Keratinocyte (primary cell): ENCODE data around the gene DENND4A. TPM values are rescaled to one million over a fixed set of nuclear protein-coding genes. Genes with fewer than 3 reads are reported as not detected.

Experiments
- DNase-seq: peaks from one replicate; pipeline ENCODE4 v3.0.0-alpha.2; 2011; ENCODE audit warnings: low read depth, missing footprints, low spot score
- FAIRE-seq: peaks from 2 replicates; lab custom pipeline; 2011; peaks lifted over from hg19 to GRCh38; lab: Jason Lieb, UNC
- H2AFZ ChIP-seq: 2 replicates; pipeline ENCODE4 v1.6.0; 2012; ENCODE audit warnings: low read length, control low read depth, inconsistent platforms; ENCODE audit not compliant: control insufficient read depth
- H3K27ac ChIP-seq: 2 replicates; pipeline ENCODE4 v1.5.1; 2011; ENCODE audit warnings: low read length; ENCODE audit not compliant: control insufficient read depth, insufficient read depth
- H3K27me3 ChIP-seq: 3 replicates; pipeline ENCODE4 v1.6.0; 2011; ENCODE audit warnings: low read length; ENCODE audit not compliant: control insufficient read depth, insufficient read depth; ENCODE audit errors: extremely low read depth
- H3K36me3 ChIP-seq, 2 experiments: 2 replicates in 1 of 2; 3 replicates in 1 of 2; pipeline ENCODE4 v1.5.1; 2011; ENCODE audit warnings: low read length in 2 of 2, mild to moderate bottlenecking in 1 of 2; ENCODE audit not compliant: control insufficient read depth in 2 of 2, insufficient read depth in 2 of 2; ENCODE audit errors: extremely low read depth in 1 of 2
- H3K4me1 ChIP-seq: 3 replicates; pipeline ENCODE4 v1.5.1; 2011; ENCODE audit warnings: low read length; ENCODE audit not compliant: control insufficient read depth, insufficient read depth; ENCODE audit errors: extremely low read depth
- H3K4me2 ChIP-seq: 3 replicates; pipeline ENCODE4 v1.6.0; 2011; ENCODE audit warnings: low read depth, low read length; ENCODE audit not compliant: control insufficient read depth, insufficient read depth; ENCODE audit errors: extremely low read depth
- H3K4me3 ChIP-seq, 3 experiments: fragments of 200-600 bp in 1 of 3; sonication (generic) in 1 of 3; 2 replicates in 2 of 3; 3 replicates in 1 of 3; pipeline ENCODE4 v1.5.1; 2011 to 2016; ENCODE audit warnings: low read length in 3 of 3, mild to moderate bottlenecking in 3 of 3, control low read depth in 2 of 3, inconsistent platforms in 1 of 3, low read depth in 1 of 3, mixed read lengths in 1 of 3, mixed run types in 1 of 3, moderate library complexity in 1 of 3; ENCODE audit not compliant: control insufficient read depth in 2 of 3, insufficient read depth in 2 of 3; ENCODE audit errors: extremely low read depth in 1 of 3
- H3K79me2 ChIP-seq: 2 replicates; pipeline ENCODE4 v1.6.0; 2012; ENCODE audit warnings: low read length; ENCODE audit not compliant: control insufficient read depth, insufficient read depth
- H3K9ac ChIP-seq: 3 replicates; pipeline ENCODE4 v1.6.0; 2011; ENCODE audit warnings: low read length; ENCODE audit not compliant: control insufficient read depth, insufficient read depth; ENCODE audit errors: extremely low read depth
- H3K9me1 ChIP-seq: 3 replicates; pipeline ENCODE4 v1.6.0; 2011; ENCODE audit warnings: low read length; ENCODE audit not compliant: control insufficient read depth, insufficient read depth; ENCODE audit errors: extremely low read depth
- H3K9me3 ChIP-seq: 2 replicates; pipeline ENCODE4 v1.5.1; 2012; ENCODE audit warnings: low read depth, low read length; ENCODE audit not compliant: control insufficient read depth
- H4K20me1 ChIP-seq: 3 replicates; pipeline ENCODE4 v1.6.0; 2011; ENCODE audit warnings: low read length; ENCODE audit not compliant: control insufficient read depth, insufficient read depth; ENCODE audit errors: extremely low read depth
- EZH2 ChIP-seq: IDR thresholded peaks from one replicate; pipeline ENCODE4 v1.6.1; 2012; ENCODE audit warnings: inconsistent platforms, mild to moderate bottlenecking, low read length, moderate library complexity
- dilution Hi-C: fragments of 300-500 bp; cut with MboI; formaldehyde crosslinking; loops from one replicate; pipeline ENCODE4 v1.7.0; 2020; ENCODE audit warnings: low sequenced_read_pairs; ENCODE audit not compliant: extremely low pct_ligation_motif_present
- polyA plus RNA-seq, 5 experiments: library from polyadenylated mRNA; depleted of rRNA in 3 of 5; stranded (reverse) in 3 of 5; stranded (forward) in 1 of 5; unstranded in 1 of 5; fragments of >200 nt; gene quantifications; 1 replicate in 1 of 5; 2 replicates in 3 of 5; 3 replicates in 1 of 5; pipeline versions ENCODE4 v1.2.1 to v1.2.3, GENCODE V29; 2011 to 2012; ENCODE audit warnings: missing spikeins in 2 of 5, low read depth in 1 of 5, low replicate concordance in 1 of 5
- TF ChIP-seq, protein P1 (sequence below), 3 experiments: IDR thresholded peaks in 1 of 3; conservative IDR thresholded peaks in 1 of 3; optimal IDR thresholded peaks in 1 of 3; 2 replicates in 2 of 3; 3 replicates in 1 of 3; pipeline versions ENCODE3 to v1.5.1; 2011; ENCODE audit warnings: low read length in 3 of 3, mild to moderate bottlenecking in 3 of 3, moderate library complexity in 2 of 3, control low read depth in 1 of 3, inconsistent platforms in 1 of 3; ENCODE audit not compliant: insufficient read depth in 2 of 3; ENCODE audit errors: extremely low read depth in 1 of 3

DENND4A gene
- polyA plus RNA-seq, 1 donor (not counting 4 experiments of a cell fraction or from before 2014, with no cell fraction given) = 10.0 TPM

DNA sequence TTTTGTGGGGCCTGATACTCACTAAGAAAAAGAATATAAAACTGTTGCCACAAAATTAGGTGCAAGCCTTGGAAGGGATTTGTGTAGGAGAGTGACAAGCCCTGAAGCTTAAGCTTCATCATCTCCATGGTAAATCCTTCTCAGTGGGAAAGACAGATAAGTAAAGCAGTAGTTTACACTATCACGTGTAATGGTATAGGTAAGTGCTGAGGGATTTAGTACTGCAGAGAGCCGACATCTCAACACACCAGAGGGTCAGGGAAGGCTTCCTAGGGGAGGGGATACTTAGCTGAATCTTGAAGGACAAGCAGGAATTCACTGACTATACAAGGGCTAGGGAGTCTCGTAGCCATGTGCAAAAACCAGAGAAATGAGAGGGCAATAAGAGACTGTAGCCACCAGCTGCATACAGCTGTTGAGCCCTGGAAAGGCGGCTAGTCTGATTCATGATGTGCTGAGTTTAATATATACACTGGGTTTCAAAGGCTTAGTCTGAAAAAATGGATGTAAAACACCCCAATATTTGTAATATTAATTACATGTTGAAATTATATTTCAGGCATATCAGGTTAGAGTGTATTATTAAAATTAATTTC, 159.2 kb downstream of the DENND4A start:
- no peaks in the 10 kb centered on the region for H3K9me1 ChIP-seq
- H3K4me2 ChIP-seq = no peak overlapping the region
- H3K4me1 ChIP-seq = peaks cover 4% of the 10 kb centered on the region
- no peak overlapping the region for H3K9ac ChIP-seq
- H3K4me3 ChIP-seq = no peak overlapping the region
- no peak for FAIRE-seq
- H2AFZ ChIP-seq = no peak overlapping the region
- peaks cover 0 to 1% of the 10 kb centered on the region in 2 experiments for H3K36me3 ChIP-seq
- no peak overlapping the region for H3K27ac ChIP-seq
- no peak for DNase-seq
- no peaks in the 10 kb centered on the region for H3K9me3 ChIP-seq
- dilution Hi-C loops = no loop called here
- no peaks in the 10 kb centered on the region for H4K20me1 ChIP-seq
- H3K79me2 ChIP-seq = no peaks in the 10 kb centered on the region
- no peaks in the 10 kb centered on the region for H3K27me3 ChIP-seq
- no peak for TF ChIP-seq EZH2
- TF ChIP-seq, protein P1, sequence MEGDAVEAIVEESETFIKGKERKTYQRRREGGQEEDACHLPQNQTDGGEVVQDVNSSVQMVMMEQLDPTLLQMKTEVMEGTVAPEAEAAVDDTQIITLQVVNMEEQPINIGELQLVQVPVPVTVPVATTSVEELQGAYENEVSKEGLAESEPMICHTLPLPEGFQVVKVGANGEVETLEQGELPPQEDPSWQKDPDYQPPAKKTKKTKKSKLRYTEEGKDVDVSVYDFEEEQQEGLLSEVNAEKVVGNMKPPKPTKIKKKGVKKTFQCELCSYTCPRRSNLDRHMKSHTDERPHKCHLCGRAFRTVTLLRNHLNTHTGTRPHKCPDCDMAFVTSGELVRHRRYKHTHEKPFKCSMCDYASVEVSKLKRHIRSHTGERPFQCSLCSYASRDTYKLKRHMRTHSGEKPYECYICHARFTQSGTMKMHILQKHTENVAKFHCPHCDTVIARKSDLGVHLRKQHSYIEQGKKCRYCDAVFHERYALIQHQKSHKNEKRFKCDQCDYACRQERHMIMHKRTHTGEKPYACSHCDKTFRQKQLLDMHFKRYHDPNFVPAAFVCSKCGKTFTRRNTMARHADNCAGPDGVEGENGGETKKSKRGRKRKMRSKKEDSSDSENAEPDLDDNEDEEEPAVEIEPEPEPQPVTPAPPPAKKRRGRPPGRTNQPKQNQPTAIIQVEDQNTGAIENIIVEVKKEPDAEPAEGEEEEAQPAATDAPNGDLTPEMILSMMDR (optimal IDR thresholded peaks at IDR 0.05 in 1 of 3, IDR thresholded peaks at IDR 0.05 in 1 of 3, conservative IDR thresholded peaks at IDR 0.05 in 1 of 3; ENCODE audit: extremely low read depth in 1 of 3, insufficient read depth in 2 of 3, low read length in 3 of 3) = no peak

DNA sequence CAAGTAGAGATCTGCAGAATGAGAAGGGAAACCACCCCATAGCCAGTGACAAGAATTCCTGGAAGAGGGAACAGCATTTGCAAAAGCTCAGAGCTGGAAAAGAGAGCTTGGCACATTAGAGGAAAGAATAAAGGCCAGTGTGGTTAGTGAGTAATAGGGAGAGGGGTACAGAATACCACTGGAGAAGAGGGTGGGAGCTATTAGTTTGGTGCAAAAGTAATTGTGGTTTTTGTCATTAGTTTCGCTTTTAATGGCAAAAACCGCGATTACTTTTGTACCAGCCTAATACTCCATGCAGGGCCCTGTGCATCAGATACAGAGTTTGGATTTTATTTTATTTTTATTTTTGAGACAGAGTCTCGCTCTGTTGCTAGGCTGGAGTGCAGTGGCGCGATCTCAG, 160.6 kb downstream of the DENND4A start:
- H3K79me2 ChIP-seq = no peaks in the 10 kb centered on the region
- H3K4me2 ChIP-seq = no peak overlapping the region
- FAIRE-seq (no peak), DNase-seq (no peak)
- H3K4me1 ChIP-seq = peaks cover 4% of the 10 kb centered on the region
- H3K9ac ChIP-seq = no peak overlapping the region
- no peak overlapping the region for H2AFZ ChIP-seq
- H3K27ac ChIP-seq = no peak overlapping the region
- dilution Hi-C loops = no loop called here
- no peaks in the 10 kb centered on the region for H4K20me1 ChIP-seq
- H3K36me3 ChIP-seq = no peaks in the 10 kb centered on the region
- no peaks in the 10 kb centered on the region for H3K9me1 ChIP-seq
- no peaks in the 10 kb centered on the region for H3K9me3 ChIP-seq
- H3K4me3 ChIP-seq = no peak overlapping the region
- TF ChIP-seq EZH2 = no peak
- no peaks in the 10 kb centered on the region for H3K27me3 ChIP-seq

DNA sequence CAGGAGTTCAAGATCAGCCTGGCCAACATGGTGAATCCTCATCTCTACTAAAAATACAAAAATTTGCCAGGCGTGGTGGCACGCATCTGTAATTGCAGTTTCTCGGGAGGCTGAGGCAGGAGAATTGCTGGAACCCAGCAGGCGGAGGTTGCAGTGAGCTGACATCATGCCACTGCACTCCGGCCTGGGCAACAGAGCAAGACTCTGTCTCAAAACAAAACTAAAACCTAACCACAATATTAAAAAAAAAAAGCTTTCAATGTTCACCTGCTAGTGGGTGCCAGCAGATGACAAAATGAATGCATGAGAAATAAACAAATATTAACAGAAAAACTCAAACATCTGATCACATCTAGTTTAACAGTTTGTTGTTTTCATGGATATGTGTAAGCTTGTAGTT, 161.3 kb downstream of the DENND4A start:
- H4K20me1 ChIP-seq = no peaks in the 10 kb centered on the region
- H3K4me2 ChIP-seq = no peak overlapping the region
- H3K27ac ChIP-seq = no peak overlapping the region
- no peaks in the 10 kb centered on the region for H3K36me3 ChIP-seq
- no peaks in the 10 kb centered on the region for H3K27me3 ChIP-seq
- no peak for FAIRE-seq
- H2AFZ ChIP-seq = no peak overlapping the region
- no peaks in the 10 kb centered on the region for H3K9me1 ChIP-seq
- H3K4me1 ChIP-seq = peaks cover 4% of the 10 kb centered on the region
- no peak overlapping the region for H3K4me3 ChIP-seq
- no peaks in the 10 kb centered on the region for H3K9me3 ChIP-seq
- TF ChIP-seq, protein P1 (optimal IDR thresholded peaks at IDR 0.05 in 1 of 3, IDR thresholded peaks at IDR 0.05 in 1 of 3, conservative IDR thresholded peaks at IDR 0.05 in 1 of 3; ENCODE audit: extremely low read depth in 1 of 3, insufficient read depth in 2 of 3, low read length in 3 of 3) = no peak
- no peak for TF ChIP-seq EZH2
- no peak overlapping the region for H3K9ac ChIP-seq
- dilution Hi-C loops = no loop called here
- no peaks in the 10 kb centered on the region for H3K79me2 ChIP-seq
- DNase-seq = no peak
